T-helper 1 cell (primary cell): Measurements from ENCODE around the gene CORO1C.

Experiments
- DNase-seq, 5 donors: peaks; one replicate each; pipeline ENCODE4 v3.0.0-alpha.2; 2012 to 2020

The CORO1C gene

DNA sequence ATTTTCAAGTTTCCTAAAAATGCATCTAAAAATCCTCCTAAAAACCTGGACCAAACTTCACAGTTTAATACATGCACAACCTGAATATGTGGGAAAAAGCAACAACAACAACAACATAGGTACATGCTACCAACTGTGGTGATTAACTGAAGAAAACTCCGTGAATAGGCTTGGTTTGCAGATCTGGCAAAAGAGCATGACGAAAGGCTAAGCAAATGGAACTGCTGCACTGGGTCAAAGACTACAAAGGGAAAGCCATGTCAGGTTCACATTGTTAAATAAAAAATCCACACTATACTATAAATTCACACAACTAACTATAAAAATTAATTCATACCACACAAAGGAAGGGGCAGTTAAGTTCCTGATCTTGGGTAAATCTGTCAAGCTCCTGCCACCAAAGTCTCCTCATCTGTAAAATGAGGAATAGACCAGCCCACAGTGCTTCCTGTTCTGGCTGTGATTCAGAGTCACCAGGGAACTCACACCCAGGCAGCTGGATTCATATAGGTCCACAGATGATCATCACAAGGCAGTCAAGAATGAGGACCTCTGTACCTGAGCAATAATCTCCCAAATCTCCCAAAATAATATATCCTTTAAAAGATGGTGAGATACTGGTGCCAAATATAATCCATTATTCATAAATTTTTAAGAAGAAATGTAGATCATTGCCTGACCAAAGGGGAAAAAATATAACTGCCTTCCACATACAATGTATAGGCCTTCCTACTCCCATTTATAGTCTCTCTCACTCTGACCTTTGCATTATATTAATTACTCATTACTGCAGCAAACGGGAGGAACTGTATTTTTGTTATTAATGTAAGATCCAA, 7.0 kb downstream of the CORO1C start:
- DNase-seq = no peak

DNA sequence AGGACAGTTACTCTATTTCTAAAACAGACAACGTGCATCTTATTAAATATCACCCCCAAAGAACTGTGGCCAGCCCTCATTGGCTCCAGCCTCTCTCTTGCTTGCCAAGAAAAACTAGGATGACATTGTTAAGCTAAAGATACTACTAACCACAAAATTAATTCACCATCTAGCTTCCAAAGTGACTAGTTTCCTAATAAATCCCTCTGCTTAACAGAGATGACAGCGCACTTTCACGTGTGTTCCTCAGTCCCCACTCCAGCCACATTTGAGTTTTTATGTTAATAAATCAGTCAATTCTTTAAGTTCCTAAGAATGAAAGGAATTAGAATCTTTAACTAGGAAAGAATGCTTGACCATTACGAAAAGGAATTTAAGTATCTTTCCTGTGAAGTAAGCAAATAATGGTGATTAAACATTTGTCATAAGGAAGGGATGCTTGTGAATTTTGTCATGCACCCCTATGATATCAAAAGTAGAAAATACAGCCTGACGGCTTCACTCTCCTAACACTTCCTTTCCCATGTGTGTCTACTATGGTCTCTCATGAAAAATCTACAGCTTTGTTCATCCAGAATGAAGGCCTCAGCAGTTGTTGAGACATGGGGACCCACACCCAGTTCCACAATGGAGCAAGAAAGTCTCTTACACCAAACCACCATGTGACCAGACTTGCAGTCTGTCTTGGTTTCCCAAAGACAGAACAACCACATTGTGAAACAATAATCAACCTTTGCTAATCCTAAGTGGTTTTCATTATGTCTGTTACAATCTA, 8.1 kb downstream of the CORO1C start:
- no peak for DNase-seq

DNA sequence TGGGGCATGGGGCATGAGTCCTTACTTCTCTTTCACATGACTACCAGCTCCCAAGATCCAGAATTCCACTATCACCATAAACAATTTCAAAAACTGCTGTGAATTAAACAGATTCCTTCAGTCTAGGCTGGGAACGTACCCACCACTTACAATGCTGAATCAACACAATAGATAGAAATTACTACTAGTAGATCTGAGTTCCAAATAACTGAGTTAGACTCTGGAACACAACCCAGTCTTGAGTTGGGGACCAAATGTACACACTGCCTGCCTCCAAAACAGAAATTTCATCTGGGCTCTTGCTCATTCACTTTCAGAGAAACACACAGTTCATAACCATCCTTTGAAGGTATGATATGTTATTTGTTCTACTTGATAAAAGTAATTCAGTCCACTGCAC, 8.9 kb downstream of the CORO1C start:
- DNase-seq = no peak

DNA sequence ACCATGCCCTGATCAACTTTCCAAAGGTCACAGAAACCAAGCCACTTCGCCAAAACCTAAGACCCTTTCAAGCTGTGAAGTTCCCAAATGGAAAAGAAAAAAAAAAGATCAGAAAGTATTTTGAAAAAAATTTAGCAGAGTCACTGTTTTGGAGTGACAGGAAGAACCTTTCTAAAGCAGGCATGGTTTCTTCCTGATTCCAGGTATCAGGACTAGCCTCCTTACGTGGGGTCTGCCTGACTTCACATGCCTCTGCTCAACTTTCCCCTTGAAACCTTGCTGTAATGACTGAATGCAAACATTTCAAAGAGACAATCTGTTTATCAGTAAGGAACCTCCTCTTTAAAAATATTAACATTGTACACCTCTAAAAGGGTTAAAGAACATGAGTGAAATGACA, 9.5 kb downstream of the CORO1C start:
- DNase-seq = no peak

DNA sequence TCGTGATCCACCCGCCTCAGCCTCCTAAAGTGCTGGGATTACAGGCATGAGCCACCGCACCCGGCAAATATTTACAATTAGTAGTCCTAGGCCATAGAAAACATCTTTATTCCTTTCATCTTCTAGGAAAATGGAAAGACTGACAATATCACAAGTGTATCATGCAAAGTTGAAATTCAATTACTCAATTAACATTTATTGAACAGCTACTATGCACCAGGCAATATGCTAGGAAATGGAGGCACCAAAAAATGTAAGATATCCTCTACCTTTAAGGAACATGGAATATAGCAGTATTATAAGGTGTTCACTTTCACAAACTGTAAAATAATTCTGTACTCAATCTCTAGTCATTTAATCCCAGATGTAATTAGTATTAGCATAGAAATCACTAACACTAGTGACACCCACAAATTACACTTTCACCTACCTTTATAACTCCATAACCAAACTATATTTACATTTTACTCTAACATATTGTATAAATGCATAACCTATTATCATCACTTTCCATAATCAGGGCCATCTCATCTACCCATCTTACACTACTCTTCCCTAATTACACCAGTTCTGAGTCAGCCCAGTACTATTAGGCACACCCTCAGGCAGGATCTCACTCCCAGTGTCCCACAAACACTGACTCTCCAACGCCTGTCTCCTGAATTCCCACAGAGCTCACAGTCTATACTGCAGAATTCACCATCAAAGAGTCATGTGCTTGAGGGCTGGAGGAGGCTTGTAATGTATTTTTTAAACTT, 10.4 kb downstream of the CORO1C start:
- DNase-seq = no peak

DNA sequence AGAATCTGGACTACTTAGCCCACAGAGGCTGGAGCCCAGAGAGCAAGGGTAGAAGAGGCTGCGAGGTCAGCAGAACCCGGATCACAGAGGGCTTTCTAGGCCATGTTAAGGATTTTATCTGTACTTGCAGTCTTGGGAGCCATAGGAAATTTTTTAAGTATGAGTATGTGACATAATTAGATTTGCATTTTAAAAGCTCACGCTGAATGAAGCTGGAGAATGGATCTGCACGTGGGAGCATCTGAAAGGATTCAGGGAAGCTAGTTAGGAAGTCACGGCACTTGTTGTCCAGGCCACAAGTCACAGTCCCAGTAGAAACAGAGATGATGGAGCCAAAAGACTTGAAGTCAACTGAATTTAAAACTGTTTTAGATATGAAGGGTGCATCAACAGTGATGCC, 14.1 kb downstream of the CORO1C start:
- DNase-seq = no peak

DNA sequence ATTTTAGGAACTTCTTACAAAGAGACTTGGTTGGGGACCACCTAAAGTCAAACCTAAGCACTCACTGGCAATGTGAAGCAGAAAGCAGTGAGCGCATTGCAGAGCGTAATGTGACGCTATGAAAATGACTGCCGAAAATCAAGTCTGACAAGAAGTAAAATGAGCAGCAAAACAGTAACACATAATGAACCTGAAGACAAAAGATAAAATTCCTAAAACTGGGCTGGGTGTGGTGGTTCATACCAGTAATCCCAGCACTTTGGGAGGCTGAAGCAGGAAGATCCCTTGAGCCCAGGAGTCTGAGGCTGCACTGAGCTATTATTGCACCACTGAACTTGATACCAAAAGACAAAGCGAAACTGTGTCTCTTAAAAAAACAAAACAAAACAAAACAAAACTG, 16.5 kb downstream of the CORO1C start:
- no peak for DNase-seq

DNA sequence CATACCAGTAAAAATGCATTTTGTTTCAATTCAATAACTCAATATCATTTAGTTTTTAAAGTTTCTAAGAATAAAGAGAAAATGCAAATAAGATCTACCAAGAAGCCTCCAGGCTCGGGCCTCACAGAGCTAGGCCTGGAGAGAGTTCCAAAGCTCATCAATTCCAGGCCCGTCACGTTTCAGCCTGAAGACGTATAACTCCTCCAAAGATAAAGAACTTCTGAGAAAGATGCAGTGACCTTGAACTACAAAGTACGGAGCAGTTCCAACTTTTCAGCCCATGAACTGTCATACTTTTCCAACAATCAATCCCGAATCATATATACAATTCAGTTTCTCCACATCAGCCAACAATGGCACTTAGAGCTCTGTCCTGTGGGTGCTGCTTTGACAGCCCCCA, 17.8 kb downstream of the CORO1C start:
- DNase-seq = no peak

DNA sequence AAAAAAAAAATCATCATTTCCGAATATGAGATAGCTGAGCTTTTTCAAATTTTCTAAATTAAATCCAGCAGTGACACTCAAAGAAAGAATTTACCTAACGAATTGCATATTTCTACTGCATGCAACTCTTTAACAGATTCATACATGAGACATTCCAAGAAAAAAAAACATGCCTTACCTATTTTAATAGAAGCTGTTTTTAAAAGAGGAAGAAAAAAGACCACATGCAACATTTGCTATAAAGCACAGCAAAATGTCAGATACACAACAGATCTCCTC, 18.5 kb downstream of the CORO1C start:
- no peak for DNase-seq

DNA sequence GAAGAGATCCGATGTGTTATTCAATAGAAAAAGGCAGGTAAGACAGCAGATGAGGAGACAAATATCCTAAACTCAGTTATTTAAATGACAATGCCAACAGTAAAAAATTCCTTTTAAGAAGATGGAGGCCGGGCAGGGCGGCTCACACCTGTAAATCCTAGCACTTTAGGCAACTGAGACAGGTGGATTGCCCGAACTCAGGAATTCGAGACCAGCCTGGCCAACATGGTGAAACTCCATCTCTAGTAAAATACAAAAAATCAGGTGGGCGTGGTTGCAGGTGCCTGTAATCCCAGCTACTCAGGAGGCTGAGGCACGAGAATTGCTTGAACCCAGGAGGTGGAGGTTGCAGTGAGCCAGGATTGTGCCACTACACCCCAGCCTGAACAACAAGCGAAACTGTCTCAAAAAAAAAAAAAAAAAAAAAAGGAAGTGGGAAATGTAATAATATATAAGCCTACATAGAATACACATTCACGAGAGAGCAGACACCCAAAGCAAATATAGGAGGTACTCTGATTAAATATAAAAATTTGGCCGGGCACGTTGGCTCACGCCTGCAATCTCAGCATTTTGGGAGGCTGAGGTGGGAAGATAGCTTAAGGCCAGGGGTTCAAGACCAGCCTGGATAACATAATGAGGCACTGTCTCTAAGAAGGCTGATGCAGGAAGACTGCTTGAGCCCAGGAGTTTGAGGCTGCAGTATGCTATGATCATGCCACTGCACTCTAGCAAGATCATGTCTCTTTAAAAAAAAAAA, 19.0 kb downstream of the CORO1C start:
- no peak for DNase-seq

DNA sequence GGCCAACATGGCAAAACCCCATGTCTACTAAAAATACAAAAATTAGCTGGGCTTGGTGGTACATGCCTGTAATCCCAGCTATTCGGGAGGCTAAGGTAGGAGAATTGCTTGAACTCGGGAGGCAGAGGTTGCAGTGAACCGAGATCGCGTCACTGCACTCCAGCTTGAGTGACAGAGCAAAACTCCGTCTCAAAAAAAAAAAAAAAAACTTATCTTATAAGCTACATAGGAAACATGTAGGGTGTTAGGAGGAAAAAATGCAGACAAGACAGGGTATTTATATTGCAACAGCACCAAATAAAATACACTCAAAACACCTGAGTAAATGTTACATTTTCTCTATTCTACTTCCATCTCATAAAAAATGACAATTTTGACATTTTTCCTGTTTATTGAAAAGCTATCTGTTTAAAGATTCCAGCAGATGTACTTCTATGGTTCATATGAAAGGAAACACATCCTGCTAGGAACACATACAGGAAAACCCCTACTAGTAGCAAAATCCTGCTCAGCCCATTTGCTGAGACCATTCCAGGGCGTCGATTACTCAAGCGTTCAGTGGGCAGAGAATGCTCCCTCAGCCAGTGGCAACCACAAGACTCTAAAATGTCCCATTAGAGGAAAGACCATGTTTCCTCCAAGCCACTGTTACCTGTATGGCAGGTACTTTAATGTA, 19.7 kb downstream of the CORO1C start:
- DNase-seq = no peak

DNA sequence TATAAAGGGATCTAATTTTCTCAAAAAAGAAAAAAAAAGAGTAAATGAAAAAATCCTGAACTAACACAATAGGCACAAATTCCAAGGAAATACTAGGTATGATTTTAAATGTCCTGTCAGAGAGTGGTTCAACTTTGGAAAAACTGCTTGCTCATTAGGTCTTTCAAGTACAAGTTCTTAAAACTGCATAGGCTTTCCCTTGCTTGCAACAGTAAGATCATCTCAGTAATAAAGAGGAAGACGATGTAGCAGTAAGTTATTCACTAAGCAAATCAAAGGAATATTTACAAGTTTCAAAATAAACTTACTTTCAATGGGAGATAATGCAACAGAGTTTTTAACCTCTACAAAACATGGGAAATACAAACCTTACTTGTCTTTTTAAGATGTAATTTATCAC, 21.6 kb downstream of the CORO1C start:
- no peak for DNase-seq

DNA sequence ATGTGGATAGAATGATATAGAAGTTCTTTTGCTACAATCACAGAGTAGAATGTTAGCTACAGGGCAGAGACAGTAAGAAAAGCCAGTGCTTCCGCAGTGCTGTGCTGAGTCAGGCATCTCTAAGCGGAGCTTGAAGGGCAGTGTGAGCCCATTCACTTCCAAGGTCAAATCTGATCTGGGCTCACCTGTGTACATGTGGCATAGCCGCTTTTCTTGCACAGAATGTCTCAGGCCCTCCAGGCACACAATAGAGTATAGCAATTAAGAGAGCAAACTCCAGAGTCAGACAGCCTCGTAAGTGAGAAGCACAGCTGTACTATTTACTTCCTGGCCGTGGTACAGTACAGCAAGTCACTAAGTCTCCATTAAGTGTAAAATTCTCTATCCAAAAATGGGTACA, 26.8 kb downstream of the CORO1C start:
- no peak for DNase-seq

DNA sequence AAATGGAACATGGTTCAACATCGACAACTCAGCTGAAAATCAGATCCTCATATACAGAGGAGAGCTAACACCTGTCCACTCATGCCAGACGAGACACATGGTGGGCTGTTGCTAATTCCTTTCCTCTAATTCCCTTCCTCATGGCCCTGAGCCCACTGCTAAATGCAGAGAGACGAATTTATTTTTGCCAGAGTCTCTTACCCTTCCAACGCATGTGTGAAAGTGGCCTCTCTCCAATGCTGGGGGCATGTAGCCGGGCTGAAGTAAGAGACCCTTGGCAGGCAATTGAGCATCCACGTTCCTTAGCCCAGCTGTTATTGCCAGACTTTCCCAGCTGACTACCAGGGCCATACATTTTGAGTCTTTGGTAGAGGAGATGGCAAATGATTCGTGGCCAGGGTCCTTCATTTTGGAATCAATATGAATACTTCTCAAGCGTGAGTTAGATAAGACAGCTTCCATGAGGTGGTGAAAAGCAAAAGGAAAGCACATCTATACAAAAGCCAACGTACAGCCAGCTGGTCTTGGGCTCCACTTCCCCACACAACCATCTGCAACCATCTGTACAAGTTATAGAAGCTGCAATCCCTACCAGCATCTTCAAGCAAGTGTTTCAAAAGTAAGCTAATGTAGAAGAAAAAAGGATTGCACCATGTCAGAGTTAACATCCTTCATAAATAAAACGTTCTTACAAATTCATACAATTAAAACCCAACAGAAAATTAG, 28.6 kb downstream of the CORO1C start:
- DNase-seq = no peak

DNA sequence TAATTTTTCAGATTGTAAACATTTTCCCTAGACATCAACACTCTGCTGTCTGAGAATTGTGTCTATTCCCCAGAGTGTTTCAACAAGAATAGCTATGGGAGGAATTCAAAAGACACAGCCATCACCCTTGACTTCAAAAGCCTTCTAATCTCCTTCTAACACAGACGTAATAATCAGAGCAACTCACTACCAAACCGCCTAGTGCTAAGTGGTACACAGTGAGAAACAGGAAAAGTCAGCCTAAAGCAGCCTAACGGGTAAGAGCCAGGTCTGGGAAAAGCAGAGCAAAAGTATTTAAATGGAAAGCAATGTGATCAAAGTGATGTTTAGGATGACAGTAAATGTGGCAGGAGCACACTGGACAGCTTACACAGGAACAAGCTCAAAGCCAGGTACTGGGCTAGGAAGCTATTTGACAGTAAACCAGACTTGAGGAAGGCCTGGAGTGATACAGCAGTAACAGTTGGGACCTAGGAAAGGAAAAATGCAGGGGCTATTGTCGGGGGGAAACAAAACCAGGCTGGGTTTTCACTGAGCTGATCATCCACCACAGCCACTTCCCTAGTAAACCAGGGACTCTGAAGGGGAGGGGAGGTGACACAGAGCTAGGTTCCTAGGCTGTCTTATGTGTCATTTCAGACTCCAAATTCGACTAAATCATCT, 29.4 kb downstream of the CORO1C start:
- no peak for DNase-seq

DNA sequence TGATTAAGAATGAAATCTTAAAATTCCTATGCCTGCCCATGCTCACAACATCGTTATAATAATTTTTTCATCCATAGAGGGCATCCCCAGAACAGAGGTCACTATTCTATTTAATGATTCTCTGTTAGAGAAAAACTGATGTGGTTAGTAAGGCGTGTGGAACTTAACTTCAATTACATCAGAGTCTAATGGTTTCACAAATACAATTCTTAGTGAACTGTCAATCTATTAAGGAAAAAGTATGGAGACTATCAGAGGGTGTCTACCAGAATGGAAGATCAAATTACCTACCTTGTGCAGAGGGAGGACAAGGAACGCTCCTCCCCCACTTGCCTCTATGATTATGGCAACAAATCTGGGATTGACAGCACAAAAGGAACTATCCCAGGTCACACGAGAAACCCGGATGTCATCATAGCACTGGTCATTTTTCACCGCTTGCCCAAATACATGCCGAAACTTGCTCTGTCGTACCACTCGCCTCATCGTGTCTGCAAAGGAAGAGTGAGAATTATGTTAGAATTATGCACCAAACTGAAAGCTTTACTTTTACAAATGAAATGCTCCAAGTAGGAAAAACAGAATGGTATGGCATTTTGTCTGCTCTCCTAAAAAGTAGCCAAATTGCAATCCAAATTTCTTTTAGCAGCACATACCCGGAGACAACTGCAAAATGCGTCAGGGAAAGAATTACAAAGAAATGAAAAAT, 30.3 kb downstream of the CORO1C start:
- DNase-seq = no peak

DNA sequence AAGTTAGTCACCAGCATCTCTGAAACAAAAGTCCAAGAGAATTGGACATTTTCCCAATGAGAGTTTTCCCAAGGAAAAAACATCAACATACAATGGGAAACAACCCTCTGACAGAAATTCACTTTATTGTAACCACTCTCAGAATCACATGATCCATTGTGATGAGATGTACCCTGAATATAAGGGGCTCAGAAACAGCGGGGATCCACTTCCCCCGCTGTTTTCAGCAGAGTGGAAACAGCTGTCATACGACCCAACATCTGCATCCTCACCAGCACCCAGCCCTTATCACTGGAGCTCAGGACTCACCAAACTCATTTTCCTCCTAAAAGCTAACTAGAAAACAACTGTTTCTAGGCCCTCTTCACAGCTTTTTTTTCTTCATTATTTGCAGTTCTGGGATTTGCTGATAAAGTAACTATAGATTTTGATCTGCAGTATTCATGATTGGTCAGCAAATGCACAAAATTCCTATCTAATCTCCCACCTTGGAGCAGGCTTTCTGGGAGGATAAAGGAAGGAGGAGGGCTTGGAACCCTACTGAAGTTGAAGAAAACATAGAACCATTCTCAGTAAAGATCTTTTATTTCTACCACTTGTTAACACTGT, 31.3 kb downstream of the CORO1C start:
- no peak for DNase-seq

DNA sequence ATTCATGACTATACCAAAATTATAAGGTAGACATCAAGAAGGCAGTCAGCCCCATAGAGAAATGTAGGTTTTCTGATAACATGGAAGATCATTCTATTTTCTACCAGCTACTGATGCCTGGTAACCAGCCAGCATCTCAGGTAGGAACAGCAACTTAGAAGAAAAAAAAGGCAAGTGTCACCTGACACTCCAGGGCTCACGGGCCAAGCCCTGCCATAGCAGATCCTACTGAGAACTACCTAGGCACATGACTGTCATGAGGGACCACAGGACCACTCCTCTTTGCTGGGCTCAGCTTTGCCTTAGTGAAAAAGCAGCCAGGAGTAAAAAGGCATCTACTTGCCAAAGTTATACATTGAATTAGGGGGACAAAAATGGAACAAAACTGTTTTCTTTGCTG, 33.4 kb downstream of the CORO1C start:
- DNase-seq = no peak

DNA sequence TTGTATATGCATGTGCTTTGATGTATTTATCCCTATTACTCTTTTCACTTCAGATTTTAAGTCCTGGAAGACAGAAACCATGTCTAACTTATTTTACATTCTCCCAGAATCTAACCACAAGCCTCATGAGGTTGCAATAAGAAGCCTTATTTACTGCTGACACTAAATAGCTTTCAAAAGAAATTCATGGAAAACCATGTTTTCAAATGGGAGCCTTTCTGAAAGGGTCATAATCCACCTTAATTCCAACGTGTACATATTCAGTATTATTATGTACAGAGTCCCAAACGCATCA, 34.4 kb downstream of the CORO1C start:
- no peak for DNase-seq
